ENCODE data around the gene RNF144B. TPM values are rescaled to one million over a fixed set of nuclear protein-coding genes. Genes with fewer than 3 reads are reported as not detected.

RNF144B gene
- total RNA-seq, 1 donor from 2014 or later: 141 TPM

- DNase-seq (ENCODE audit: low read depth) (no peak), FAIRE-seq (no peak)
- Histone ChIP-seq H3K27me3 (ENCODE audit: control insufficient read depth, insufficient read depth, low read length) (no peaks in the 10 kb centered on the region), H3K36me3 (ENCODE audit: control insufficient read depth, insufficient read depth, low read length) (no peaks in the 10 kb centered on the region), H3K4me3 (ENCODE audit: low read depth, low read length) (no peak overlapping the region)
- TF ChIP-seq, protein P1, sequence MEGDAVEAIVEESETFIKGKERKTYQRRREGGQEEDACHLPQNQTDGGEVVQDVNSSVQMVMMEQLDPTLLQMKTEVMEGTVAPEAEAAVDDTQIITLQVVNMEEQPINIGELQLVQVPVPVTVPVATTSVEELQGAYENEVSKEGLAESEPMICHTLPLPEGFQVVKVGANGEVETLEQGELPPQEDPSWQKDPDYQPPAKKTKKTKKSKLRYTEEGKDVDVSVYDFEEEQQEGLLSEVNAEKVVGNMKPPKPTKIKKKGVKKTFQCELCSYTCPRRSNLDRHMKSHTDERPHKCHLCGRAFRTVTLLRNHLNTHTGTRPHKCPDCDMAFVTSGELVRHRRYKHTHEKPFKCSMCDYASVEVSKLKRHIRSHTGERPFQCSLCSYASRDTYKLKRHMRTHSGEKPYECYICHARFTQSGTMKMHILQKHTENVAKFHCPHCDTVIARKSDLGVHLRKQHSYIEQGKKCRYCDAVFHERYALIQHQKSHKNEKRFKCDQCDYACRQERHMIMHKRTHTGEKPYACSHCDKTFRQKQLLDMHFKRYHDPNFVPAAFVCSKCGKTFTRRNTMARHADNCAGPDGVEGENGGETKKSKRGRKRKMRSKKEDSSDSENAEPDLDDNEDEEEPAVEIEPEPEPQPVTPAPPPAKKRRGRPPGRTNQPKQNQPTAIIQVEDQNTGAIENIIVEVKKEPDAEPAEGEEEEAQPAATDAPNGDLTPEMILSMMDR (IDR thresholded peaks at IDR 0.05; ENCODE audit: insufficient read depth, low read length, severe bottlenecking): no peak
Measured at GRCh38 chr6:18371656-18372055, 15.5 kb upstream of the RNF144B start.

- no peaks in the 10 kb centered on the region for H3K36me3 ChIP-seq (ENCODE audit: control insufficient read depth, insufficient read depth, low read length)
- DNase-seq (ENCODE audit: low read depth) (peak; percentile 41), FAIRE-seq (no peak)
- TF ChIP-seq, protein P1 (IDR thresholded peaks at IDR 0.05; ENCODE audit: insufficient read depth, low read length, severe bottlenecking): no peak
- no peaks in the 10 kb centered on the region for H3K27me3 ChIP-seq (ENCODE audit: control insufficient read depth, insufficient read depth, low read length)
- no peak overlapping the region for H3K4me3 ChIP-seq (ENCODE audit: low read depth, low read length)
Measured at GRCh38 chr6:18380158-18380836, 6.9 kb upstream of the RNF144B start.

DNA sequence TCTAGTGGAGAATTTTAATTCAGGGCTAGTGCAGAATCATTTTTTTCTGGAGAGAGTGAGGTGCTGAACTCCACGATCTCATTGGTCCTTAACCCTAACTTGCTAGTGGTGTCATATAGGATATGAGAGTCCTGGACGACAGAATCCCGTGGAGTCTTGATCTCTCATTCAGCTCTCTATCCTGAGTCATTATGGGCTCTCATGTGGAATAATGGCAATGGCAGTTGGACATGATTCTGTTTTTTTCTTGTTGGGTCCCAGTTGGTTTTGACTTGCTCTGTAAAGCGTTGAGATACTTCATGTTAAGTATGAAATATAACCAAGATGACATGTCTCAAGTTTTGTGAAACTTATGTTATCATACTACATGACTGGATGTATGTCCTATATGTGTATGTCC, 6.3 kb upstream of the RNF144B start:
- Histone ChIP-seq H3K36me3 (ENCODE audit: control insufficient read depth, insufficient read depth, low read length) (no peaks in the 10 kb centered on the region), H3K27me3 (ENCODE audit: control insufficient read depth, insufficient read depth, low read length) (no peaks in the 10 kb centered on the region), H3K4me3 (ENCODE audit: low read depth, low read length) (no peak overlapping the region)
- no peak for FAIRE-seq
- TF ChIP-seq, protein P1 (IDR thresholded peaks at IDR 0.05; ENCODE audit: insufficient read depth, low read length, severe bottlenecking): no peak
- no peak for DNase-seq (ENCODE audit: low read depth)

GRCh38 chr6:18383441-18383840, 3.7 kb upstream of the RNF144B start:
- DNase-seq (ENCODE audit: low read depth) (no peak), FAIRE-seq (no peak)
- Histone ChIP-seq H3K4me3 (ENCODE audit: low read depth, low read length) (no peak overlapping the region), H3K27me3 (ENCODE audit: control insufficient read depth, insufficient read depth, low read length) (no peaks in the 10 kb centered on the region), H3K36me3 (ENCODE audit: control insufficient read depth, insufficient read depth, low read length) (no peaks in the 10 kb centered on the region)
- TF ChIP-seq, protein P1 (IDR thresholded peaks at IDR 0.05; ENCODE audit: insufficient read depth, low read length, severe bottlenecking): no peak

- DNase-seq (ENCODE audit: low read depth) (no peak), FAIRE-seq (no peak)
- TF ChIP-seq, protein P1 (IDR thresholded peaks at IDR 0.05; ENCODE audit: insufficient read depth, low read length, severe bottlenecking): no peak
- H3K4me3 ChIP-seq (ENCODE audit: low read depth, low read length): no peak overlapping the region
- no peaks in the 10 kb centered on the region for H3K27me3 ChIP-seq (ENCODE audit: control insufficient read depth, insufficient read depth, low read length)
- no peaks in the 10 kb centered on the region for H3K36me3 ChIP-seq (ENCODE audit: control insufficient read depth, insufficient read depth, low read length)
Measured at GRCh38 chr6:18384621-18385020, 2.5 kb upstream of the RNF144B start.

All from bronchial epithelial cell (primary cell).